Neutrophil (primary cell): ENCODE measurements around the gene ATF1.

Experiments
- H3K27ac ChIP-seq: fragments of 200-600 bp; sonication (generic); 2 replicates; pipeline ENCODE4 v1.5.1; 2016; ENCODE audit warnings: mild to moderate bottlenecking, moderate library complexity
- H3K27me3 ChIP-seq: fragments of 200-600 bp; sonication (generic); 2 replicates; pipeline ENCODE4 v1.6.0; 2016; ENCODE audit warnings: mild to moderate bottlenecking
- H3K36me3 ChIP-seq: fragments of 200-600 bp; sonication (generic); 2 replicates; pipeline ENCODE4 v1.5.1; 2017
- H3K4me1 ChIP-seq, 2 experiments: fragments of 200-600 bp in 1 of 2; sonication (generic) in 1 of 2; 1 replicate in 1 of 2; 2 replicates in 1 of 2; pipeline versions ENCODE4 v1.5.1 to v1.6.1; 2013 to 2016; ENCODE audit warnings: low read depth in 1 of 2, low read length in 1 of 2, mild to moderate bottlenecking in 1 of 2, moderate library complexity in 1 of 2; ENCODE audit not compliant: control insufficient read depth in 1 of 2, insufficient read depth in 1 of 2
- H3K4me3 ChIP-seq, 2 experiments: fragments of 200-600 bp in 1 of 2; sonication (generic) in 1 of 2; 1 replicate in 1 of 2; 2 replicates in 1 of 2; pipeline ENCODE4 v1.5.1; 2013 to 2016; ENCODE audit warnings: low read depth in 1 of 2, low read length in 1 of 2, mild to moderate bottlenecking in 1 of 2, moderate library complexity in 1 of 2
- H3K9me3 ChIP-seq: fragments of 200-600 bp; sonication (generic); 2 replicates; pipeline ENCODE4 v1.5.1; 2016
- TF ChIP-seq, protein P1 (sequence below): fragments of 200-600 bp; sonication (generic); IDR thresholded peaks from 2 replicates; pipeline ENCODE4 v1.5.1; 2016; ENCODE audit warnings: antibody characterized with exemption

ATF1 gene

DNA sequence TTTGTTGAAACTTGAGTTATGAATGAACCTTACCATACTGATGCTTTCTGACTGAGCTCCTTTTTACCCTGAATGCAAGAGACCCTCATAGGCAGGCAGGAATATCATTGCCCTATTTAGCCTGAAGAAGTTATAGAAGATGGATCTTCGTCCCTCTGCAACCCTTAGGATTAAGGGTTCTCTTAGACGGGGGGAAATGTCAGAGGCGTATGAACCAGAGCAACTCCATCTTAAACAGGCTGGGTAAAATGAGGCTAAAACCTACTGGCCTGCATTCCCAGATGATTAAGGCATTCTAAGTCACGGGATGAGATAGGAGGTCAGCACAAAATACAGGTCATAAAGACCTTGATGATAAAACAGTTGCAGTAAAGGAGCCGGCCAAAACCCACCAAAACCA lies 7.5 kb downstream of the ATF1 start:
- Histone ChIP-seq H3K4me1 (no peaks in the 10 kb centered on the region), H3K36me3 (peaks cover 11% of the 10 kb centered on the region), H3K27me3 (no peaks in the 10 kb centered on the region), H3K9me3 (no peaks in the 10 kb centered on the region), H3K27ac (no peak overlapping the region), H3K4me3 (no peak overlapping the region)
- TF ChIP-seq, protein P1, sequence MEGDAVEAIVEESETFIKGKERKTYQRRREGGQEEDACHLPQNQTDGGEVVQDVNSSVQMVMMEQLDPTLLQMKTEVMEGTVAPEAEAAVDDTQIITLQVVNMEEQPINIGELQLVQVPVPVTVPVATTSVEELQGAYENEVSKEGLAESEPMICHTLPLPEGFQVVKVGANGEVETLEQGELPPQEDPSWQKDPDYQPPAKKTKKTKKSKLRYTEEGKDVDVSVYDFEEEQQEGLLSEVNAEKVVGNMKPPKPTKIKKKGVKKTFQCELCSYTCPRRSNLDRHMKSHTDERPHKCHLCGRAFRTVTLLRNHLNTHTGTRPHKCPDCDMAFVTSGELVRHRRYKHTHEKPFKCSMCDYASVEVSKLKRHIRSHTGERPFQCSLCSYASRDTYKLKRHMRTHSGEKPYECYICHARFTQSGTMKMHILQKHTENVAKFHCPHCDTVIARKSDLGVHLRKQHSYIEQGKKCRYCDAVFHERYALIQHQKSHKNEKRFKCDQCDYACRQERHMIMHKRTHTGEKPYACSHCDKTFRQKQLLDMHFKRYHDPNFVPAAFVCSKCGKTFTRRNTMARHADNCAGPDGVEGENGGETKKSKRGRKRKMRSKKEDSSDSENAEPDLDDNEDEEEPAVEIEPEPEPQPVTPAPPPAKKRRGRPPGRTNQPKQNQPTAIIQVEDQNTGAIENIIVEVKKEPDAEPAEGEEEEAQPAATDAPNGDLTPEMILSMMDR, result no peak

DNA sequence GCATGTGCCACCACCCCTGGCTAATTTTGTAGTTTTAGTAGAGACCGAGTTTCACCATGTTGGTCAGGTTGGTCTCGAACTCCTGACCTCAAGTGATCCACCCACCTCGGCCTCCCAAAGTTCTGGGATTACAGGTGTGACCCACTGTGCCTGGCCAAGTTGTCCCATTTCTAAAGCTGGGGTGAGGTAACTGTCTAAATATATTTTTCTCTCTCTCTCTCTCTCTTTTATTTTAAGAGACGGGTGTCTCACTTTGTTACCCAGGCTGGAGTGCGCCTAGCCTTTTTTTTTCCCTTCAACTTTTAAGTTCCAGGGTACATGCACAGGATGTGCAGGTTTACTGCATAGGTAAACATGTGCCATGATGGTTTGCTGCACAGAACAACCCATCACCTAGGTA lies 8.6 kb downstream of the ATF1 start:
- H3K4me1 ChIP-seq, result no peaks in the 10 kb centered on the region
- H3K4me3 ChIP-seq, result no peak overlapping the region
- TF ChIP-seq, protein P1, result no peak
- no peak overlapping the region for H3K27ac ChIP-seq
- H3K9me3 ChIP-seq, result no peaks in the 10 kb centered on the region
- H3K27me3 ChIP-seq, result no peaks in the 10 kb centered on the region
- H3K36me3 ChIP-seq, result peaks cover 11% of the 10 kb centered on the region

DNA sequence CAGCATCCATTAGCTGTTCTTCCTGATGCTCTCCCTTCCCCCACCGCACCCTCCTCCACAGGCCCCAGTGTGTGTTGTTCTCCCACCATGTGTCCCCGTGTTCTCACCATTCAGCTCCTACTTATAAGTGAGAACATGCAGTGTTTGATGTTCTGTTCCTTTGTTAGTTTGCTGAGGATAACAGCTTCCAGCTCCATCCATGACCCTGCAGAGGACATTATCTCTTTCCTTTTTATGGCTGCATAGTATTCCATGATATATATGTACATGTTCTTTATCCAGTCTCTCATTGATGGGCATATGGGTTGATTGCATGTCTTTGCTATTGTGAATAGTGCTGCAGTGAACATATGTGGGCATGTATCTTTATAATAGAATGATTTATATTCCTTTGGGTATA lies 9.0 kb downstream of the ATF1 start:
- Histone ChIP-seq H3K4me1 (no peaks in the 10 kb centered on the region), H3K4me3 (no peak overlapping the region), H3K36me3 (peaks cover 11% of the 10 kb centered on the region), H3K9me3 (no peaks in the 10 kb centered on the region), H3K27me3 (no peaks in the 10 kb centered on the region), H3K27ac (no peak overlapping the region)
- TF ChIP-seq, protein P1, result no peak

DNA sequence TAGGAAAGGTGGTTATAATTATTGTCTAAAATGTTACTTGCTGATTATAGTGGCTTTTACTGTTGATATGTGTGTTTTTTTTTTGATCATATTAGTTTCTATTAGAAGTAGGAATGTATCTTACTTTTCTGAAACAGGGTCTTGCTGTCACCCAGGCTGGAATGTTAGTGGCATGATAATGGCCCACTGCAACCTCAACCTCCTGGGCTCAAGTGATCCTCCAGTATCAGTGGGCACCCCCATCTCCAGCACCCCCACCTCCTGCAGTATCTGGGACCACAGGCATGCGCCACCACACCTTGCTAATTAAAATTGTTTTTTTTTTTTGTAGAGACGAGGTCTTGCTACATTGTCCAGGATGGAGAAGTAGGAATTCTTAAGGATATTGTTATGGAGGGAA lies 11.3 kb downstream of the ATF1 start:
- Histone ChIP-seq H3K27me3 (no peaks in the 10 kb centered on the region), H3K36me3 (peaks cover 11% of the 10 kb centered on the region), H3K27ac (no peak overlapping the region), H3K4me1 (no peaks in the 10 kb centered on the region), H3K4me3 (no peak overlapping the region), H3K9me3 (no peaks in the 10 kb centered on the region)
- TF ChIP-seq, protein P1, result no peak

DNA sequence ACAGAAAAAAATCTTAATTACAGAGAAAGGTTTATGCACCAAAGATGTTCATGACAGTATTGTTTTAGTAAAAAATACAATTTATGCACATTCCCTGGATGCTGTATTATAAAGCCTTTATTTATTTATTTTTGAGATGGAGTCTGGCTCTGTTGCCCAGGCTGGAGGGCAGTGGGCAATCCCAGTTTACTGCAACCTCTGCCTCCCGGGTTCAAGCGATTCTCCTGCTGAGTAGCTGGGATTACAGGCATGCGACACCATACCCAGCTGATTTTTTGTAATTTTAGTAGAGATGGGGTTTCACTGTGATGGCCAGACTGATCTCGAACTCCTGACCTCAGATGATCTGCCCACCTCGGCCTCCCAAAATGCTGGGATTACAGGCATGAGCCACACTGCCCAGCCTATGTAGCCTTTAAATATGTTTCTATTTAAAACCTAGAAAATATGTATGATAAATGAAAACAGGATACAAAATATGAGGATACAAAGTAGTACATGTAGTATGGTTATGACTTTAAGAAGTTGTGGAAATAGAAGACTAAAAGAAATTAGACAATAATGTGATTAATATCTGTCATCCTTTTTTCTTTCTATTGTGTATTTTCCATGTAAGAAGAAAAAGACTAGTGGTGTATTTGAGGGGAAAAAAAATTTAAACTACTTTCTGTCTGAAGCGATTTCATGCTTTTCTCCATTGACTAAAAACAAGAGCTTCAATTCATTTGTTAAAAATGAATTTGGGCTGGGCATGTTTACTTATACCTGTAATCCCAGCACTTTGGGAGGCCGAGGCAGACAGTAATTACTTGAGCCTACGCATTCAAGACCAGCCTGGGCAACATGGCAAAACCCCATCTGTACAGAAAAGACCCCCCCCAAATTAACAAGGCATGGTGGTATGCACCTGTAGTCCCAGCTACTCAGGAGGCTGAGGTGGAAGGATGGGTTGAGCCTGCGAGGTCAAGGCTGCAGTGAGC lies 13.1 kb downstream of the ATF1 start:
- Histone ChIP-seq H3K36me3 (peaks cover 16% of the 10 kb centered on the region), H3K4me3 (no peak overlapping the region), H3K27me3 (no peaks in the 10 kb centered on the region), H3K9me3 (no peaks in the 10 kb centered on the region), H3K4me1 (no peaks in the 10 kb centered on the region), H3K27ac (no peak overlapping the region)
- TF ChIP-seq, protein P1, result no peak
